Fibroblast of mammary gland (primary cell): Measurements from ENCODE around the gene QPRT.

Experiments
- DNase-seq: peaks from one replicate; pipeline ENCODE4 v3.0.0-alpha.2; 2010; ENCODE audit warnings: low read depth
- H3K4me3 ChIP-seq: 2 replicates; pipeline ENCODE4 v1.5.1; 2011; ENCODE audit warnings: low read depth, mild to moderate bottlenecking, low read length, moderate library complexity; ENCODE audit not compliant: control insufficient read depth
- CTCF ChIP-seq: conservative IDR thresholded peaks from 2 replicates; pipeline ENCODE4 v1.5.1; 2011; ENCODE audit warnings: low read depth, low read length, inconsistent platforms; ENCODE audit not compliant: control insufficient read depth, insufficient read depth

The QPRT gene

GRCh38 chr16:29644973-29645693 is 33.8 kb upstream of the QPRT start:
- TF ChIP-seq CTCF: no peak
- DNase-seq: no peak
- H3K4me3 ChIP-seq: no peak overlapping the region

GRCh38 chr16:29645694-29646187 is 33.2 kb upstream of the QPRT start:
- no peak overlapping the region for H3K4me3 ChIP-seq
- no peak for TF ChIP-seq CTCF
- DNase-seq: peak; percentile 43

GRCh38 chr16:29646947-29647346 is 32.0 kb upstream of the QPRT start:
- no peak overlapping the region for H3K4me3 ChIP-seq
- no peak for TF ChIP-seq CTCF
- no peak for DNase-seq

DNA sequence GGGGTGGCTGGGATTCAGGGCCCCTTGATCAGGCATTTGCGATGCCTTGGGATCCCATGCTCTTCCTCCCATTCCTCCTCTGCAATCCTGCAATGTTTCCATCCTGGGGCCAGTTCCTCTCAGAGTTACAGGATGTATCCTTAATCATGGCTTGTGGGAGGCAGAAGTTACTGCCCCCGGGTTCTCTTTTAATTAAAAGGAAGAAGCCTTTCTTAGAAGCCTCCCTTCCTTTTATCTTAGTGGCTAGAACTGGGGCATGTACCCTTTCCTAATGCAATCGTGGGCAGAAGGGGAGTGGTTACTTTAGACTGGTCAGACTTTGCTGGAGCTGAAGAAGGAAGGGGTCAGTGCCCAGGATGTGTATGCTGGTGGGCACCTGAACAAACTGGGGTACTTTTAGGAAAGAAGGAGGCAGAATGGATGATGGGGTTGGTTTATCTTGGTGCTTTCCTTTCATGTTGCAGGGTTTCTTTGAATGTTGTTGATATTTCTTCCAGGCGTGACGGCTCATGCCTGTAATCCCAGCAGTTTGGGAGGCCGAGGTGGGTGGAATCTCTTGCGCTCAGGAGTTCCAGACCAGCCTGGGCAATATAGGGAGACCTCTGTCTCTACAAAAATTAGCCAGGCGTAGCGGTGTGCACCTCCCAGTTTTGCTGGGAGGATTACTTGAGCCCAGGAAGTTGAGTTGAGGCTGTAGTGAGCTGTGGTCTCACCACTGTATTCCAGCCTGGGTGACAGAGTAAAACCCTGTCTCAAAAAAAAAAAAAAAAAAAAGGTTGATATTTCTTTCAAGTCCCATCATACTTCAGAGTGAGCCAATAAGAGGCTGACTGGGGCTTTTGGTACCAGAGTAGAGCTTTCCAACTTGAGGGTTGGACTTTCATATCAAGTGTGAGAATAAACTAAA is 29.1 kb upstream of the QPRT start:
- DNase-seq: no peak
- TF ChIP-seq CTCF: no peak
- H3K4me3 ChIP-seq: no peak overlapping the region

DNA sequence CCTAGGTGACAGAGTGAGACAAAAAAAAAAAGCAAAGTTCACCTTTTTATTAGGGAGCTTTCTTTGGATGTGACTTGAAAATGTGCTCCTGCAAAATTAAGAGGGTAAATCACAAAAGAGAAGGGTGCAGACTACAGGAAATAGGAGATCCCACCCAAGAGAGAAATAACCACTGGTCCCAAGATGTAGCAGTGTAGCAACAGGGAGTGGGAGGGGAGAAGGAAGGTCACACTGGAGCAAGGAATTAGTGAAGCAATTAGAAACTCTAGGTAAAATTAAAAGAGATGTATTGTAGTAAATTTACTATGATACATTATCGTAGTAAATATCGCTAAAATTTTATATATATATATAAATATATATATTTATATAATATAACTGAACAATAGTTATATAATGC is 28.2 kb upstream of the QPRT start:
- TF ChIP-seq CTCF: no peak
- H3K4me3 ChIP-seq: no peak overlapping the region
- DNase-seq: no peak

GRCh38 chr16:29651774-29652349 is 27.1 kb upstream of the QPRT start:
- DNase-seq: no peak
- no peak for TF ChIP-seq CTCF

More at GRCh38 chr16:29651774-29652349, 27.1 kb upstream of the QPRT start:
- H3K4me3 ChIP-seq: no peak overlapping the region
